ENCODE results near the gene MXD3.
"Not testable (repeated sequence)": the region's sequence is repeated elsewhere in the genome, so short reads cannot be mapped to it uniquely, and the experiment has no call there.

MXD3 gene

GRCh38 chr5:177311723-177312648 lies at the start of gene MXD3:
Gene MXD3, minus strand, starts transcription at chr5:177311898. Its CDS starts 68 bp downstream, at chr5:177311830.
- DNase-seq (ENCODE audit: low read depth in 2 of 2) = peak; percentile 85 to 92

- DNase-seq (ENCODE audit: low read depth in 2 of 2) = not testable (repeated sequence)
These were observed 49.0 kb upstream of the MXD3 start for GRCh38 chr5:177360740-177361139.

- DNase-seq (ENCODE audit: low read depth in 2 of 2) = no peak
These were observed 48.2 kb upstream of the MXD3 start for GRCh38 chr5:177359860-177360259.

- no peak for DNase-seq (ENCODE audit: low read depth in 2 of 2)
These were observed 47.8 kb upstream of the MXD3 start for GRCh38 chr5:177359451-177359851.

- no peak for DNase-seq (ENCODE audit: low read depth in 2 of 2)
These were observed 46.7 kb upstream of the MXD3 start for GRCh38 chr5:177358370-177358819.

GRCh38 chr5:177357459-177358351 lies 46.0 kb upstream of the MXD3 start, which contains the start of gene RGS14:
Gene RGS14, plus strand, starts transcription at chr5:177357924. Its CDS starts 101 bp downstream, at chr5:177358025.
- no peak for DNase-seq (ENCODE audit: low read depth in 2 of 2)

- DNase-seq (ENCODE audit: low read depth in 2 of 2) = no peak
These were observed 45.4 kb upstream of the MXD3 start for GRCh38 chr5:177357146-177357458.

GRCh38 chr5:177356746-177357145 lies 45.0 kb upstream of the MXD3 start:
- DNase-seq (ENCODE audit: low read depth in 2 of 2) = no peak

- no peak for DNase-seq (ENCODE audit: low read depth in 2 of 2)
These were observed 44.1 kb upstream of the MXD3 start for GRCh38 chr5:177355868-177356168.

- DNase-seq (ENCODE audit: low read depth in 2 of 2) = no peak
These were observed 43.6 kb upstream of the MXD3 start for GRCh38 chr5:177355162-177355867.

- no peak for DNase-seq (ENCODE audit: low read depth in 2 of 2)
These were observed 43.0 kb upstream of the MXD3 start for GRCh38 chr5:177354711-177355110.

GRCh38 chr5:177354256-177354655 lies 42.6 kb upstream of the MXD3 start:
- DNase-seq (ENCODE audit: low read depth in 2 of 2) = no peak

- no peak for DNase-seq (ENCODE audit: low read depth in 2 of 2)
These were observed 41.4 kb upstream of the MXD3 start for GRCh38 chr5:177353093-177353492.

GRCh38 chr5:177351392-177352329 lies 40.0 kb upstream of the MXD3 start, which contains the start of gene LMAN2:
Gene LMAN2, minus strand, starts transcription at chr5:177351668. Its CDS starts 21 bp downstream, at chr5:177351647.
- peak; percentile 61 to 72 for DNase-seq (ENCODE audit: low read depth in 2 of 2)

- DNase-seq (ENCODE audit: low read depth in 2 of 2) = no peak
These were observed 39.2 kb upstream of the MXD3 start for GRCh38 chr5:177350776-177351391.

- DNase-seq (ENCODE audit: low read depth in 2 of 2) = no peak
These were observed 38.1 kb upstream of the MXD3 start for GRCh38 chr5:177349762-177350161.

GRCh38 chr5:177349362-177349647 lies 37.6 kb upstream of the MXD3 start:
- DNase-seq (ENCODE audit: low read depth in 2 of 2) = no peak

- no peak for DNase-seq (ENCODE audit: low read depth in 2 of 2)
These were observed 36.0 kb upstream of the MXD3 start for GRCh38 chr5:177347699-177348098.

- no peak for DNase-seq (ENCODE audit: low read depth in 2 of 2)
These were observed 35.1 kb upstream of the MXD3 start for GRCh38 chr5:177346820-177347219.

GRCh38 chr5:177344891-177345290 lies 33.2 kb upstream of the MXD3 start:
- no peak for DNase-seq (ENCODE audit: low read depth in 2 of 2)

- no peak for DNase-seq (ENCODE audit: low read depth in 2 of 2)
These were observed 32.1 kb upstream of the MXD3 start for GRCh38 chr5:177343777-177344176.

All from stimulated activated CD4-positive, alpha-beta T cell treated with anti-CD3 and anti-CD28 coated beads, Interleukin-1b, Interleukin-23, amount 100 ng/mL, for 1 hour (primary cell).